H1 (cell line): ENCODE measurements around the gene RASD1. TPM values are rescaled to one million over a fixed set of nuclear protein-coding genes. Genes with fewer than 3 reads are reported as not detected.

Source experiments
- BCL11A ChIP-seq, 2 experiments: IDR thresholded peaks; one replicate each; pipeline ENCODE4 v1.6.1; 2011; ENCODE audit warnings: low read depth in 2 of 2, low read length in 2 of 2, mild to moderate bottlenecking in 2 of 2
- HDAC2 ChIP-seq, 2 experiments: fragments of 300-600 bp in 1 of 2; sonication (generic) in 1 of 2; IDR thresholded peaks; 2 replicates each; pipeline ENCODE4 v1.6.1; 2011 to 2012; ENCODE audit warnings: low read depth in 2 of 2, low read length in 2 of 2, mild to moderate bottlenecking in 2 of 2, moderate library complexity in 2 of 2, borderline replicate concordance in 1 of 2, inconsistent platforms in 1 of 2
- JUN ChIP-seq: IDR thresholded peaks from 2 replicates; pipeline ENCODE4 v1.6.1; 2011; ENCODE audit warnings: low read depth, mild to moderate bottlenecking, improper control_type of control experiment, low read length
- TAF1 ChIP-seq: IDR thresholded peaks from 2 replicates; pipeline ENCODE4 v1.6.1; 2011; ENCODE audit warnings: mild to moderate bottlenecking, low read depth, low read length
- YY1 ChIP-seq: IDR thresholded peaks from 2 replicates; pipeline ENCODE4 v1.6.1; 2011; ENCODE audit warnings: low read depth, mild to moderate bottlenecking, low read length
- polyA plus RNA-seq, 7 experiments: library from polyadenylated mRNA; depleted of rRNA in 3 of 7; stranded (reverse) in 5 of 7; unstranded in 2 of 7; fragments of >200 nt in 5 of 7; fragments of 200-250 nt in 2 of 7; gene quantifications; 1 replicate in 5 of 7; 2 replicates in 1 of 7; 4 replicates in 1 of 7; pipeline versions ENCODE4 v1.2.1 to v1.2.3, GENCODE V29; 2011 to 2013; ENCODE audit warnings: missing spikeins in 2 of 7, mixed read lengths in 2 of 7
- total RNA-seq: library from RNA; stranded (reverse); fragmentation: NEBNext Ultra II Directional; extraction: Animal tissue kit (Norgen Biotek cat#: 25700); gene quantifications from 2 replicates; pipeline ENCODE4 v1.2.1, GENCODE V29; 2021
- TF ChIP-seq, protein P1 (sequence below): fragments of 300-600 bp; sonication (generic); IDR thresholded peaks from 2 replicates; pipeline ENCODE4 v1.7.1; 2012; ENCODE audit warnings: low read length, moderate library complexity, mild to moderate bottlenecking, inconsistent platforms; ENCODE audit not compliant: insufficient replicate concordance
- TF ChIP-seq, protein P2 (sequence below): IDR thresholded peaks from 2 replicates; pipeline ENCODE4 v1.6.1; 2012; ENCODE audit warnings: inconsistent platforms

The RASD1 gene
- total and polyA plus RNA-seq, 2 of the 8 experiments (the other 6 are each of a cell fraction or from before 2014, with no cell fraction given): 2.3 to 2.6 TPM

DNA sequence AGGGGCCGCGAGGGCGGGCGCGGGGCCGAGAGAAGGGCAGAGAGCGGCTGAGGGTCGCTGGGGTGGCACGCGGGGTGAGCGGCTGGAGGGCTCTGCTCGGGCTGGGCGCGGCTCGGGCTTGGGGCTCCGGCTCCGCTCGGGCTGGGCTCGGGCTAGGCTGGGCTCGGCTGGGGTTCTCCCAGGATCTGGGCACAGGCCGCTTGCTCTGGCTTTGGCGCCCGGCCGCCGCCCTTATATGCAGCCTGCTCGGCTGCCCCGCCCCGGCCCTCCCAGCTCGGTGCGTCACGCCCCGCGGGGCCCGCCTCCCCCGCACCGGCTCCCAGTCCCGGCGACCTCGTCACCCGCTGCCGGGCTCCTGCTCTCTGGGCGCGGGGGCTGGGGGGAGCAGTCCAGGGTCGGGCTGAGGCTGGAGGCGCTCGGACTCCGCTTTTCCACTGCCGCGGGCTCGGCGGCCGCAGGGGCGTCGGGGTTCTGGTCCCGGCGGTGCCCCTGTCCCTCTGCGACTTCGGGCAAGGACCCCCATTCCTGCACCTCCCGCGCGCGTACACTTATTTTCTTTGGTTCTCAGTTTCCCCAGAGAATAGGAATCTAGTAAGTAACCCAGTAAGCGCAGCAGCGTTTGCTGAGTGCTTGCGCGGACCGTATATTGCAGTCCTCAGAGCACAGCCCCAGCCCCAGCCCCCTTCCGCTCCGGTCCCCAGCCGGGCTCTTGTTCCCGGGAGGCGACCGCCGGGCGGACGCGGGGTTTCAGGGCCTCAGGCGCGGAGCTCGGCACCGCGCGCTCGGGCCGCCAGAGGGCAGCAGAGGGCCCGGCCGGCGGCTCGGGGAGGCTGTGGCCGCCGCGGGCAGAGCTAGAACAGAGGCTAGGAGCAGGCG lies at the start of gene RASD1 (continued):
- TF ChIP-seq, protein P1, sequence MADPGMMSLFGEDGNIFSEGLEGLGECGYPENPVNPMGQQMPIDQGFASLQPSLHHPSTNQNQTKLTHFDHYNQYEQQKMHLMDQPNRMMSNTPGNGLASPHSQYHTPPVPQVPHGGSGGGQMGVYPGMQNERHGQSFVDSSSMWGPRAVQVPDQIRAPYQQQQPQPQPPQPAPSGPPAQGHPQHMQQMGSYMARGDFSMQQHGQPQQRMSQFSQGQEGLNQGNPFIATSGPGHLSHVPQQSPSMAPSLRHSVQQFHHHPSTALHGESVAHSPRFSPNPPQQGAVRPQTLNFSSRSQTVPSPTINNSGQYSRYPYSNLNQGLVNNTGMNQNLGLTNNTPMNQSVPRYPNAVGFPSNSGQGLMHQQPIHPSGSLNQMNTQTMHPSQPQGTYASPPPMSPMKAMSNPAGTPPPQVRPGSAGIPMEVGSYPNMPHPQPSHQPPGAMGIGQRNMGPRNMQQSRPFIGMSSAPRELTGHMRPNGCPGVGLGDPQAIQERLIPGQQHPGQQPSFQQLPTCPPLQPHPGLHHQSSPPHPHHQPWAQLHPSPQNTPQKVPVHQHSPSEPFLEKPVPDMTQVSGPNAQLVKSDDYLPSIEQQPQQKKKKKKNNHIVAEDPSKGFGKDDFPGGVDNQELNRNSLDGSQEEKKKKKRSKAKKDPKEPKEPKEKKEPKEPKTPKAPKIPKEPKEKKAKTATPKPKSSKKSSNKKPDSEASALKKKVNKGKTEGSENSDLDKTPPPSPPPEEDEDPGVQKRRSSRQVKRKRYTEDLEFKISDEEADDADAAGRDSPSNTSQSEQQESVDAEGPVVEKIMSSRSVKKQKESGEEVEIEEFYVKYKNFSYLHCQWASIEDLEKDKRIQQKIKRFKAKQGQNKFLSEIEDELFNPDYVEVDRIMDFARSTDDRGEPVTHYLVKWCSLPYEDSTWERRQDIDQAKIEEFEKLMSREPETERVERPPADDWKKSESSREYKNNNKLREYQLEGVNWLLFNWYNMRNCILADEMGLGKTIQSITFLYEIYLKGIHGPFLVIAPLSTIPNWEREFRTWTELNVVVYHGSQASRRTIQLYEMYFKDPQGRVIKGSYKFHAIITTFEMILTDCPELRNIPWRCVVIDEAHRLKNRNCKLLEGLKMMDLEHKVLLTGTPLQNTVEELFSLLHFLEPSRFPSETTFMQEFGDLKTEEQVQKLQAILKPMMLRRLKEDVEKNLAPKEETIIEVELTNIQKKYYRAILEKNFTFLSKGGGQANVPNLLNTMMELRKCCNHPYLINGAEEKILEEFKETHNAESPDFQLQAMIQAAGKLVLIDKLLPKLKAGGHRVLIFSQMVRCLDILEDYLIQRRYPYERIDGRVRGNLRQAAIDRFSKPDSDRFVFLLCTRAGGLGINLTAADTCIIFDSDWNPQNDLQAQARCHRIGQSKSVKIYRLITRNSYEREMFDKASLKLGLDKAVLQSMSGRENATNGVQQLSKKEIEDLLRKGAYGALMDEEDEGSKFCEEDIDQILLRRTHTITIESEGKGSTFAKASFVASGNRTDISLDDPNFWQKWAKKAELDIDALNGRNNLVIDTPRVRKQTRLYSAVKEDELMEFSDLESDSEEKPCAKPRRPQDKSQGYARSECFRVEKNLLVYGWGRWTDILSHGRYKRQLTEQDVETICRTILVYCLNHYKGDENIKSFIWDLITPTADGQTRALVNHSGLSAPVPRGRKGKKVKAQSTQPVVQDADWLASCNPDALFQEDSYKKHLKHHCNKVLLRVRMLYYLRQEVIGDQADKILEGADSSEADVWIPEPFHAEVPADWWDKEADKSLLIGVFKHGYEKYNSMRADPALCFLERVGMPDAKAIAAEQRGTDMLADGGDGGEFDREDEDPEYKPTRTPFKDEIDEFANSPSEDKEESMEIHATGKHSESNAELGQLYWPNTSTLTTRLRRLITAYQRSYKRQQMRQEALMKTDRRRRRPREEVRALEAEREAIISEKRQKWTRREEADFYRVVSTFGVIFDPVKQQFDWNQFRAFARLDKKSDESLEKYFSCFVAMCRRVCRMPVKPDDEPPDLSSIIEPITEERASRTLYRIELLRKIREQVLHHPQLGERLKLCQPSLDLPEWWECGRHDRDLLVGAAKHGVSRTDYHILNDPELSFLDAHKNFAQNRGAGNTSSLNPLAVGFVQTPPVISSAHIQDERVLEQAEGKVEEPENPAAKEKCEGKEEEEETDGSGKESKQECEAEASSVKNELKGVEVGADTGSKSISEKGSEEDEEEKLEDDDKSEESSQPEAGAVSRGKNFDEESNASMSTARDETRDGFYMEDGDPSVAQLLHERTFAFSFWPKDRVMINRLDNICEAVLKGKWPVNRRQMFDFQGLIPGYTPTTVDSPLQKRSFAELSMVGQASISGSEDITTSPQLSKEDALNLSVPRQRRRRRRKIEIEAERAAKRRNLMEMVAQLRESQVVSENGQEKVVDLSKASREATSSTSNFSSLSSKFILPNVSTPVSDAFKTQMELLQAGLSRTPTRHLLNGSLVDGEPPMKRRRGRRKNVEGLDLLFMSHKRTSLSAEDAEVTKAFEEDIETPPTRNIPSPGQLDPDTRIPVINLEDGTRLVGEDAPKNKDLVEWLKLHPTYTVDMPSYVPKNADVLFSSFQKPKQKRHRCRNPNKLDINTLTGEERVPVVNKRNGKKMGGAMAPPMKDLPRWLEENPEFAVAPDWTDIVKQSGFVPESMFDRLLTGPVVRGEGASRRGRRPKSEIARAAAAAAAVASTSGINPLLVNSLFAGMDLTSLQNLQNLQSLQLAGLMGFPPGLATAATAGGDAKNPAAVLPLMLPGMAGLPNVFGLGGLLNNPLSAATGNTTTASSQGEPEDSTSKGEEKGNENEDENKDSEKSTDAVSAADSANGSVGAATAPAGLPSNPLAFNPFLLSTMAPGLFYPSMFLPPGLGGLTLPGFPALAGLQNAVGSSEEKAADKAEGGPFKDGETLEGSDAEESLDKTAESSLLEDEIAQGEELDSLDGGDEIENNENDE: no peak
- no peak for TF ChIP-seq HDAC2 (IDR thresholded peaks at IDR 0.05; ENCODE audit: borderline replicate concordance in 1 of 2, low read depth in 2 of 2, low read length in 2 of 2)
- TF ChIP-seq, protein P2, sequence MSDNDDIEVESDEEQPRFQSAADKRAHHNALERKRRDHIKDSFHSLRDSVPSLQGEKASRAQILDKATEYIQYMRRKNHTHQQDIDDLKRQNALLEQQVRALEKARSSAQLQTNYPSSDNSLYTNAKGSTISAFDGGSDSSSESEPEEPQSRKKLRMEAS: peak; percentile 59
- TF ChIP-seq YY1: peak; percentile 70; the same call in 1 of the 2 replicates
- TF ChIP-seq TAF1: peak; percentile 92
- TF ChIP-seq JUN: no peak
- no peak for TF ChIP-seq BCL11A (IDR thresholded peaks at IDR 0.05; ENCODE audit: low read depth in 2 of 2, low read length in 2 of 2)
